PFSK-1 (cell line): ENCODE results near the gene ITPRIPL2.

Experiments
- FOXP2 ChIP-seq: optimal IDR thresholded peaks from 2 replicates; pipeline ENCODE3; 2011; ENCODE audit warnings: borderline replicate concordance, control low read depth, inconsistent platforms; ENCODE audit not compliant: insufficient read depth; ENCODE audit errors: extremely low read length, extremely low read depth
- POLR2AphosphoS5 ChIP-seq: IDR thresholded peaks from 2 replicates; pipeline ENCODE4 v1.6.1; 2012; ENCODE audit warnings: low read depth, mild to moderate bottlenecking, control low read depth, low read length, moderate library complexity
- REST ChIP-seq, 2 experiments: IDR thresholded peaks; 2 replicates each; pipeline versions ENCODE4 v1.6.1 to v1.8.0; 2011 to 2012; ENCODE audit warnings: low read depth in 2 of 2, low read length in 2 of 2, control low read depth in 1 of 2, inconsistent platforms in 1 of 2, mild to moderate bottlenecking in 1 of 2, moderate library complexity in 1 of 2; ENCODE audit not compliant: insufficient read depth in 1 of 2
- SIN3A ChIP-seq: IDR thresholded peaks from 2 replicates; pipeline ENCODE4 v1.6.1; 2012; ENCODE audit warnings: mild to moderate bottlenecking, low read length, moderate library complexity, borderline replicate concordance; ENCODE audit not compliant: insufficient read depth
- TAF1 ChIP-seq: IDR thresholded peaks from 2 replicates; pipeline ENCODE4 v1.6.1; 2012; ENCODE audit warnings: low read length, control low read depth, borderline replicate concordance; ENCODE audit not compliant: insufficient read depth

Gene ITPRIPL2

GRCh38 chr16:19131825-19132218 is 18.1 kb downstream of the ITPRIPL2 start:
- TF ChIP-seq TAF1 (no peak), REST (IDR thresholded peaks at IDR 0.05; ENCODE audit: insufficient read depth in 1 of 2, low read depth in 2 of 2, low read length in 2 of 2) (no peak), SIN3A (no peak)

- TF ChIP-seq REST (IDR thresholded peaks at IDR 0.05; ENCODE audit: insufficient read depth in 1 of 2, low read depth in 2 of 2, low read length in 2 of 2), result no peak
- TF ChIP-seq SIN3A, result no peak
- TF ChIP-seq POLR2AphosphoS5, result no peak
- TF ChIP-seq FOXP2, result no peak
- TF ChIP-seq TAF1, result no peak
These were observed 18.5 kb downstream of the ITPRIPL2 start for GRCh38 chr16:19132255-19132654.

- TF ChIP-seq REST (IDR thresholded peaks at IDR 0.05; ENCODE audit: insufficient read depth in 1 of 2, low read depth in 2 of 2, low read length in 2 of 2), result no peak
- no peak for TF ChIP-seq POLR2AphosphoS5
- no peak for TF ChIP-seq FOXP2
- no peak for TF ChIP-seq SIN3A
- no peak for TF ChIP-seq TAF1
These were observed 19.1 kb downstream of the ITPRIPL2 start for GRCh38 chr16:19132898-19133297.

- TF ChIP-seq SIN3A (no peak), FOXP2 (no peak), POLR2AphosphoS5 (no peak), TAF1 (no peak), REST (IDR thresholded peaks at IDR 0.05; ENCODE audit: insufficient read depth in 1 of 2, low read depth in 2 of 2, low read length in 2 of 2) (no peak)
These were observed 19.8 kb downstream of the ITPRIPL2 start for GRCh38 chr16:19133600-19133999.

GRCh38 chr16:19135201-19135842 is 21.6 kb downstream of the ITPRIPL2 start:
- no peak for TF ChIP-seq TAF1
- no peak for TF ChIP-seq POLR2AphosphoS5
- no peak for TF ChIP-seq FOXP2
- TF ChIP-seq SIN3A, result no peak
- no peak for TF ChIP-seq REST (IDR thresholded peaks at IDR 0.05; ENCODE audit: insufficient read depth in 1 of 2, low read depth in 2 of 2, low read length in 2 of 2)
